Subcutaneous abdominal adipose tissue (tissue), 5 donors: ENCODE results near the gene ERLEC1.
A peak's percentile ranks its signal among the peaks of the same experiment; 100 is the strongest.

Experiments
- H3K27ac ChIP-seq: one replicate; pipeline ENCODE4 v1.7.0; 2013; ENCODE audit warnings: low read depth, mild to moderate bottlenecking, inconsistent platforms, low read length, moderate library complexity
- H3K27me3 ChIP-seq, 5 donors: one replicate each; pipeline ENCODE4 v1.7.0; 2013; ENCODE audit warnings: low read length in 5 of 5, inconsistent platforms in 1 of 5; ENCODE audit not compliant: control insufficient read depth in 5 of 5, insufficient read depth in 4 of 5
- H3K36me3 ChIP-seq, 5 donors: one replicate each; pipeline ENCODE4 v1.7.0; 2013; ENCODE audit warnings: low read length in 5 of 5; ENCODE audit not compliant: control insufficient read depth in 5 of 5, insufficient read depth in 5 of 5
- H3K4me1 ChIP-seq, 5 donors: one replicate each; pipeline ENCODE4 v1.7.0; 2013; ENCODE audit warnings: low read length in 5 of 5, mild to moderate bottlenecking in 3 of 5, moderate library complexity in 1 of 5; ENCODE audit not compliant: control insufficient read depth in 5 of 5, insufficient read depth in 5 of 5
- H3K4me3 ChIP-seq, 5 donors: one replicate each; pipeline ENCODE4 v1.7.0; 2013; ENCODE audit warnings: low read length in 5 of 5, low read depth in 1 of 5
- H3K9ac ChIP-seq, 5 donors: one replicate each; pipeline ENCODE4 v1.7.0; 2013; ENCODE audit warnings: low read length in 5 of 5, mild to moderate bottlenecking in 4 of 5, moderate library complexity in 3 of 5
- H3K9me3 ChIP-seq, 5 donors: one replicate each; pipeline ENCODE4 v1.7.0; 2013; ENCODE audit warnings: low read length in 5 of 5; ENCODE audit not compliant: control insufficient read depth in 5 of 5
- donor health status: healthy.
- donor health status: healthy.
- donor health status: healthy.
- donor health status: healthy.
- donor health status: healthy.

ERLEC1 gene, protein sequence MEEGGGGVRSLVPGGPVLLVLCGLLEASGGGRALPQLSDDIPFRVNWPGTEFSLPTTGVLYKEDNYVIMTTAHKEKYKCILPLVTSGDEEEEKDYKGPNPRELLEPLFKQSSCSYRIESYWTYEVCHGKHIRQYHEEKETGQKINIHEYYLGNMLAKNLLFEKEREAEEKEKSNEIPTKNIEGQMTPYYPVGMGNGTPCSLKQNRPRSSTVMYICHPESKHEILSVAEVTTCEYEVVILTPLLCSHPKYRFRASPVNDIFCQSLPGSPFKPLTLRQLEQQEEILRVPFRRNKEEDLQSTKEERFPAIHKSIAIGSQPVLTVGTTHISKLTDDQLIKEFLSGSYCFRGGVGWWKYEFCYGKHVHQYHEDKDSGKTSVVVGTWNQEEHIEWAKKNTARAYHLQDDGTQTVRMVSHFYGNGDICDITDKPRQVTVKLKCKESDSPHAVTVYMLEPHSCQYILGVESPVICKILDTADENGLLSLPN

DNA sequence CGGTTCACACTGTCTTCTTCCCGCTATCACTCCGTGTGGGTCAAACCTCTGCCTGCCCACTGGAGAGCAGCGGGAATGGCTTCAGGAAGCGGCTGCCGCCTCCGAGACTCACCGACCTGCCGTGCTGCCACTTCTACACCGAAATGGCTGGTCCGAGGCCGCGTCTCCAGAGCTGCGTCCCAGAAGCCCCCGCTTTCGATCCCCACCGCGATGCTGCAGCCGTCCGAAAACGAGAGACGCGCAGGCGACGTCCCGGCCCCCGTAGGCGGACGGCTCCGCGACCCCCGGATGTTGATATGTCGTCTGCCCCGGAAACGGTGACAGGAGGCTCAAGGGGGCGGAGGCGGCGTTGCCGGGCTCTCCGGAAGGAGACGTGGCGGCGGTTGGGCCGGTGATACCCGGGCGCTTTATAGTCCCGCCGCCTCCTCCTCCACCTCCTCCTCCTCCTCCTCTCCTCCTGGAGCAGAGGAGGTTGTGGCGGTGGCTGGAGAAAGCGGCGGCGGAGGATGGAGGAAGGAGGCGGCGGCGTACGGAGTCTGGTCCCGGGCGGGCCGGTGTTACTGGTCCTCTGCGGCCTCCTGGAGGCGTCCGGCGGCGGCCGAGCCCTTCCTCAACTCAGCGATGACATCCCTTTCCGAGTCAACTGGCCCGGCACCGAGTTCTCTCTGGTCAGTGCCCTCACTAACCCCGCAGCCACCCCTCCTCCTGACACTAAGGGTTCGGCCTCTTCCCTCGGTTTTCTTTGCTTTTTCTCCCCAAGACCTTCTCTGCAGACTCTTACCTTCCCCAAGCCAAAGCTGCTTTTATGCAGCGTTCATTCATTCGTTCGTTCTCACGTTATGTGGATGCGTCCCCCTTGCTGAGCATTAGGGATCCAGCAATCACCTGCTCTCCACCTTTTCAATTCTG is at the start of gene ERLEC1, which contains the start of gene ASB3:
TSS of gene ERLEC1 (plus strand) at position 340 of the 909 bp plus-strand sequence. CDS start at position 507, 167 bp downstream.
TSS of gene ASB3 (minus strand) at position 249 of the 909 bp plus-strand sequence. CDS start 21,381 bp downstream, outside the sequence.
- Histone ChIP-seq H3K36me3 (no peaks in the 10 kb centered on the region), H3K4me1 (peaks cover 5 to 34% (median 33%) of the 10 kb centered on the region in 5 donors), H3K9ac (peak within 1 kb of the TSS; percentile 80 to 100 (median 92)), H3K4me3 (peak within 1 kb of the TSS; percentile 97 to 100 (median 99)), H3K27me3 (no peaks in the 10 kb centered on the region), H3K9me3 (no peaks in the 10 kb centered on the region), H3K27ac (peak within 1 kb of the TSS; percentile 87)

- H3K36me3 ChIP-seq: peaks cover 0 to 9% (median 6%) of the 10 kb centered on the region in 5 donors
- H3K4me1 ChIP-seq: peaks cover 0 to 24% (median 10%) of the 10 kb centered on the region in 5 donors
- H3K9ac ChIP-seq: no peak overlapping the region
Observed at GRCh38 chr2:53737091-53737490, 49.8 kb upstream of the ERLEC1 start.

GRCh38 chr2:53739032-53739431 is 47.8 kb upstream of the ERLEC1 start:
- Histone ChIP-seq H3K27ac (no peak overlapping the region), H3K4me3 (peak overlapping the region in 4 of 5 donors; percentile 30 to 60 (median 44)), H3K9me3 (no peaks in the 10 kb centered on the region), H3K27me3 (no peaks in the 10 kb centered on the region), H3K4me1 (peaks cover 0 to 24% (median 10%) of the 10 kb centered on the region in 5 donors), H3K36me3 (peaks cover 0 to 5% (median 3%) of the 10 kb centered on the region in 5 donors), H3K9ac (peak overlapping the region in 1 of 5 donors; percentile 7)

More at GRCh38 chr2:53737091-53737490, 49.8 kb upstream of the ERLEC1 start:
- Histone ChIP-seq H3K9me3 (no peaks in the 10 kb centered on the region), H3K27me3 (no peaks in the 10 kb centered on the region), H3K27ac (no peak overlapping the region), H3K4me3 (no peak overlapping the region)

DNA sequence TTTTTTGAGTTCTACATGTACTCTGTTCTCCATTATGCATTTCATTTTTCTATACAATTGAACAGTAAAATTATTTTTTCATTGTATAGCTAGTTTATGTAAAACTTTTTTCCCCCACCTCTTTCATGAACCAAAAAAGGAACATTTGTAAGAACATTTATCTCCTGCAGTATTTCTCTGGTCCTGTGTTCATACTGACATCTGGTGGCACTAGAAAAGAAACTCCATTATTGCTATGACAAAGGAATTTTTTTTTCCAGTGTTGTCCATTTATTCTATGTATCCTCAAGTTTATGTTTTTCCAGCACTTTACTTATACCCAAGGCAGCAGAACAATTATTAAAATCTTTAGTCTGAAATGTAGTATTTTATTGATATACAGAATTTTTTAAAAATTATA is 46.7 kb upstream of the ERLEC1 start:
- no peak overlapping the region for H3K27ac ChIP-seq
- H3K9ac ChIP-seq: peak overlapping the region in 1 of 5 donors; percentile 51
- H3K9me3 ChIP-seq: no peaks in the 10 kb centered on the region
- H3K36me3 ChIP-seq: peaks cover 0 to 4% (median 3%) of the 10 kb centered on the region in 5 donors
- no peaks in the 10 kb centered on the region for H3K27me3 ChIP-seq
- H3K4me3 ChIP-seq: peak overlapping the region in 1 of 5 donors; percentile 60
- peaks cover 0 to 30% (median 10%) of the 10 kb centered on the region in 5 donors for H3K4me1 ChIP-seq

DNA sequence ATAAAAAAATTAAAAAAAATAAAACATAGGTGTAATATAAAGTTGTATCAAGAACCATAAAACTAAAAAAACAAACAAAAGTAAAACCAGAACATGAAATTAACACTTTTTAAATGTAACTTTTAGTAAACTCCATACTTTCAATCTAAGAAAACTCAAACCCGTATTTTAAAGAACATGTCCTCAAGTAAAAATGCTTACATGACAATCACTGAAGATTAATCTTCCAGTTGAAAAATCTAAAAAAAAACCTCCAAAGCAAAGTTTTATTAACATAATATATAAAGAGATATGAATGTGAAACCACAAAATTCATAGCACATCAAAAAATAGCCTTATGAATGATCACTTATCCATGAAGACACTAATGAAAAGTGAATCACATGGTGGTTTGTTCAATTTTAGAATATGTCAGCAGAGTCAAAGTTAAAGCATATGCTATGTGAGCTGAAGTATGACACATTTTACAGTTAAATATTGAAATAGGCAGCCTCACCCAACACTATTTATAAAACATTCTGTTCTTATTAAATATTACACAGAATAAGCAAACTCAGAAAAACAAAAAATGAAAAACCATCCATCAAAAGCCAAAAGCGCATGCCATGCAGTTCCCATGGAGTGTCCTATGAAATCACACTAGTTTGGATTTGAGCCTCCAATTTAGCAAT is 42.3 kb upstream of the ERLEC1 start:
- H3K4me3 ChIP-seq: no peak overlapping the region
- H3K36me3 ChIP-seq: peaks cover 5 to 13% (median 9%) of the 10 kb centered on the region in 5 donors
- H3K4me1 ChIP-seq: peaks cover 0 to 19% (median 5%) of the 10 kb centered on the region in 5 donors
- H3K9me3 ChIP-seq: no peaks in the 10 kb centered on the region
- no peaks in the 10 kb centered on the region for H3K27me3 ChIP-seq
- H3K27ac ChIP-seq: no peak overlapping the region
- H3K9ac ChIP-seq: no peak overlapping the region

- H3K27me3 ChIP-seq: no peaks in the 10 kb centered on the region
- H3K4me3 ChIP-seq: no peak overlapping the region
- peaks cover 5 to 13% (median 9%) of the 10 kb centered on the region in 5 donors for H3K36me3 ChIP-seq
- no peaks in the 10 kb centered on the region for H3K9me3 ChIP-seq
- no peak overlapping the region for H3K9ac ChIP-seq
- H3K27ac ChIP-seq: no peak overlapping the region
- H3K4me1 ChIP-seq: peaks cover 0 to 11% (median 0%) of the 10 kb centered on the region in 5 donors
Observed at GRCh38 chr2:53750041-53750768, 36.6 kb upstream of the ERLEC1 start.

- Histone ChIP-seq H3K27ac (no peak overlapping the region), H3K4me1 (peaks cover 0 to 15% (median 0%) of the 10 kb centered on the region in 5 donors), H3K36me3 (peaks cover 11 to 20% (median 12%) of the 10 kb centered on the region in 5 donors), H3K4me3 (no peak overlapping the region), H3K27me3 (no peaks in the 10 kb centered on the region), H3K9me3 (peaks cover 0 to 2% (median 0%) of the 10 kb centered on the region in 5 donors), H3K9ac (no peak overlapping the region)
Observed at GRCh38 chr2:53751728-53752127, 35.1 kb upstream of the ERLEC1 start.

DNA sequence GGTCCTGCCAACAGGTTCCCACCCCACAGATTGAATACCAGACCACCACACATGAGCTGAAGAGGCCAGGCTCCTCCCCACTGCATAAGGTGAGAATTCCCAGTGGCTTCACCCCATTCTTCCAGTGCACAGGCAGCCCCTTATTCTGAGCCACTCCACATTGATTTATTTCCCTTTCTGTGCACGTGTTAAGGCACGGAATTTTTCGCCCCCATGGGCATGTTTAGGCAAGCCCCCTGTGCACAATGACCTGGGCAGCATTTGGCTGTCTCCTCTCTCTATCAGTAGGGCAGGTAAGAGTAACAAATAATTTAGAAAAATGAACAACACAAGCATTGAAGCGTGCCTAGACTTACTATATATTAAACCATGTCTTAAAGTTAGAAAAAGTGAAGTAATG is 34.5 kb upstream of the ERLEC1 start:
- Histone ChIP-seq H3K9ac (no peak overlapping the region), H3K4me1 (peaks cover 0 to 15% (median 0%) of the 10 kb centered on the region in 5 donors), H3K4me3 (no peak overlapping the region), H3K9me3 (peaks cover 0 to 3% (median 0%) of the 10 kb centered on the region in 5 donors), H3K27ac (no peak overlapping the region), H3K36me3 (peaks cover 12 to 19% (median 15%) of the 10 kb centered on the region in 5 donors), H3K27me3 (no peaks in the 10 kb centered on the region)

DNA sequence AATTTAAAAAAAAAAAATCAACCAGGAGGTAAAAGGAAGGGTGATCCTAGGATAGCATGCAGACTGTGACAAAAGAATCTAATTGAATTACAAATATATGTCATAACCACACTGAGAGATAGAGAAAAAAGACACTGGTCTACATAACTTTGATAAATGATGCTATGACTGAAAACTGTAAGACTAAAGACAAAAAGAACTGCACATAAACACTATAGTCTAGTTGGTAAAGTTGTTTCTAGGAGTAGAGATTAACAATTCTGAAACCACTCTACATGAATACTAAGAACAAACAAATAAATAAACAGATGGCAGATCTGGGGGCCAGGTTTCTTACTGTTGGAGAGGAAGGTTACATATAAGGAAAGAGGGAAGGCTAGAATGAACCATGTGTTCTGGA is 33.8 kb upstream of the ERLEC1 start:
- H3K9ac ChIP-seq: no peak overlapping the region

More for the DNA sequence above, 33.8 kb upstream of the ERLEC1 start:
- H3K9me3 ChIP-seq: peaks cover 0 to 3% (median 0%) of the 10 kb centered on the region in 5 donors
- H3K4me3 ChIP-seq: no peak overlapping the region
- no peaks in the 10 kb centered on the region for H3K27me3 ChIP-seq
- no peak overlapping the region for H3K27ac ChIP-seq
- H3K4me1 ChIP-seq: peaks cover 0 to 15% (median 0%) of the 10 kb centered on the region in 5 donors
- H3K36me3 ChIP-seq: peaks cover 7 to 13% (median 10%) of the 10 kb centered on the region in 5 donors
